Measurements from ENCODE around the gene PPP5C.
"Not testable (repeated sequence)": the region's sequence is repeated elsewhere in the genome, so short reads cannot be mapped to it uniquely, and the experiment has no call there.

PPP5C gene

DNA sequence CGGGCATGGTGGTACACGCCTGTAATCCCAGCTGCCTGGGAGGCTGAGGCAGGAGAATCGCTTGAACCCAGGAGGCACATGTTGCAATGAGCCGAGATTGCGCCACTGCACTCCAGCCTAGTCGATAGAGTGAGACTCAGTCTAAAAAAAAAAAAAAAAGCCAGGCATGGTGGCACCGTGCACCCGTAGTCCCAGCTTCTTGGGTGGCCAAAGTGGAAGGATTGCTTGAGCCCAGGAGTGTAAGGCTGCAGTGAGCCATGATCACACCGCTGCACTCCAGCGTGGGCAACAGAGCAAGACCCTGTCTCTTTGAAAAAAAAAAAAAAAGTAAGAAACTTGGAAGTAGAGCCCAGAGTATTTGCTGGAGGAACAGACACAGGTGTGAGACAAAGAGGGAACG is 38.7 kb downstream of the PPP5C start:
- DNase-seq (ENCODE audit: low read depth, low spot score) = no peak

DNA sequence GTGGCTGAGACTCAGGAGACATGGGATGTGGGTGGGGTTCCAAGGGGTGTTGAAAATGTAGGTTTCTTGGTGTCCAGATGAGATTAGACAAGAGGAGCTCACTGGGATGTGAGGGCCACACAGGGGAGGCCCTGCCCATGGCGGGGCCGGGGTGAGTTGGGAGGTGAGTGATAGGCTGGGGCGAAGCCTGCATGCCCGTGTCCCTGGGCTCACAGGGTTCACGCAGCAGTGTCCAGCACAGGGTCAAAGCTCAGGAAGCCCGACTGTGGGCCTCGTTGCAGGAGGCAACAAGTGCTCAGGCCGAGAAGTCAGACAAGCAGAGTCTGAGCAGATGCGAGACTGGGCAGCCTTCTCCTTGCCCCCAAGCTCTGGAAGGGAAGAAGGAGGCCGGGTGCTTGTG is 39.3 kb downstream of the PPP5C start:
- DNase-seq (ENCODE audit: low read depth, low spot score) = no peak

DNA sequence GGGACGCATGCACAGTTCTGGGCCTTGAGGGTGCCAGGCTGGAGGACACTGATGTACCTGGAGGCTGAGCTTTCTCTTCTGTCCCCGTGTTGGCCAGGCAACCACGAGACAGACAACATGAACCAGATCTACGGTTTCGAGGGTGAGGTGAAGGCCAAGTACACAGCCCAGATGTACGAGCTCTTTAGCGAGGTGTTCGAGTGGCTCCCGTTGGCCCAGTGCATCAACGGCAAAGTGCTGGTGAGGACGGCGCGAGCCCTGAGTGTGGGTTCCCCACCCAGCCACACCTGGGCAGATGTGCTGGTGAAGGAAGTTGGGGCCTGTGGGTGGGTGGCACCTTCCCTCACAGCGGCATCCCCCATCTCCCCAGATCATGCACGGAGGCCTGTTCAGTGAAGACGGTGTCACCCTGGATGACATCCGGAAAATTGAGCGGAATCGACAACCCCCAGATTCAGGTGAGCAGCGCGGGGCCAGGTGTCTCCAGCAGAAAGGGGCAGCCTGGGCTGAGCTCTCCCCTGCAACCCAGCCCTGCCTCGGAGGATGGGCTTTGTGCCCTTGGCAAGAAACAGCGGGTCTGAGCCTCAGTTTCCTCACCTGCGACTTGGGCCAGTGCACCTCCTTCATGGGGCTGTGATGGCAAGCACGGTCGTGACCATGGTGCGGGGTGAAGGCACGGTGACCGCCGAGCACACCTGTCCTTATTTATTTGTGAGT is 40.3 kb downstream of the PPP5C start:
- DNase-seq (ENCODE audit: low read depth, low spot score) = no peak

DNA sequence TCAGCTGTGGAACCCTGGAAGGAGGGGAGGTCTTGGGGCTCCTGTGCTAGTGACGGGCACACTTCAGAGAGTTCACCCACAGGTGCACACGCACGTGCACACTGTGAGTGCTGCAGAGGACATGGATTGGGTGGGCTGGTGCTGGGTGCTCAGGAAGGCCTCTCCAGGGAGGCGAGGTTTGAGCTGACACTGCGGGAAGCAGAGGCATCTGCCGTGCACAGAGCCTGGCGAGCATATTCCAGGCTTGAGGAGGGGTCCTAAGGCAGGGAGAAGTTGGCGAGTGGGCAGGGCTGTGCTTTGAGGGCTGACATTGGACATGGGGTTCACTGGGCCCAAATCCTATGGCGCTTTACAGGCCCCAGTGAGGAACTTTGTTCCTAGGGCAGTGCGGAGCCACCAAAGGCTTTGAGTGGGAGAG is 40.8 kb downstream of the PPP5C start:
- no peak for DNase-seq (ENCODE audit: low read depth, low spot score)

DNA sequence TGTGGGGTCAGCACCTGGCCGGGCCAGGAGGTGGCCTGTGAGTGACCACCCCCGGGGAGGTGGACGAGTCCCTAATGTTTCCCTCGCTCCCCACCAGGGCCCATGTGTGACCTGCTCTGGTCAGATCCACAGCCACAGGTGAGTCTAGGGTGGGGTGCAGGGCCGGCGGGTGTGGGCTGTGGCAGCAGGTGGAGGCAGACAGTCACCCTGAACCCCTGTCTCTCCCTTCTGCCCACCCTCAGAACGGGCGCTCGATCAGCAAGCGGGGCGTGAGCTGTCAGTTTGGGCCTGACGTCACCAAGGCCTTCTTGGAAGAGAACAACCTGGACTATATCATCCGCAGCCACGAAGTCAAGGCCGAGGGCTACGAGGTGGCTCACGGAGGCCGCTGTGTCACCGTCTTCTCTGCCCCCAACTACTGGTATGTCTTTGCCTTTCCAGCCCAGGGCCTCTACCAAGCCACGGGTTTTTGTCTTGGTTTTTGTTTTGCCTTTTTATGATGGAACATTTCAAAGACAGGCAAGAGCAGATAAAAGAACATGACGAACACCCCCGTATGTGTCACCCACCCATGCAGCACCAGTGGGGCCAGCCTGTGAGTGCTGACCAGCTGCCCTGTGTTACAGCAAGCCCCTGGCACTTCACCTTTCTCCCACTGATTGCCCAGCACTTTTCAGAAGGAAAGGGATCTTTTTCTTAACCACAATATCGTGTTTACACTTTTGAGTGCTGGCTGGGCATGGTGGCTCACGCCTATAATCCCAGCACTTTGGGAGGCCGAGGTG is 41.6 kb downstream of the PPP5C start:
- DNase-seq (ENCODE audit: low read depth, low spot score) = no peak

DNA sequence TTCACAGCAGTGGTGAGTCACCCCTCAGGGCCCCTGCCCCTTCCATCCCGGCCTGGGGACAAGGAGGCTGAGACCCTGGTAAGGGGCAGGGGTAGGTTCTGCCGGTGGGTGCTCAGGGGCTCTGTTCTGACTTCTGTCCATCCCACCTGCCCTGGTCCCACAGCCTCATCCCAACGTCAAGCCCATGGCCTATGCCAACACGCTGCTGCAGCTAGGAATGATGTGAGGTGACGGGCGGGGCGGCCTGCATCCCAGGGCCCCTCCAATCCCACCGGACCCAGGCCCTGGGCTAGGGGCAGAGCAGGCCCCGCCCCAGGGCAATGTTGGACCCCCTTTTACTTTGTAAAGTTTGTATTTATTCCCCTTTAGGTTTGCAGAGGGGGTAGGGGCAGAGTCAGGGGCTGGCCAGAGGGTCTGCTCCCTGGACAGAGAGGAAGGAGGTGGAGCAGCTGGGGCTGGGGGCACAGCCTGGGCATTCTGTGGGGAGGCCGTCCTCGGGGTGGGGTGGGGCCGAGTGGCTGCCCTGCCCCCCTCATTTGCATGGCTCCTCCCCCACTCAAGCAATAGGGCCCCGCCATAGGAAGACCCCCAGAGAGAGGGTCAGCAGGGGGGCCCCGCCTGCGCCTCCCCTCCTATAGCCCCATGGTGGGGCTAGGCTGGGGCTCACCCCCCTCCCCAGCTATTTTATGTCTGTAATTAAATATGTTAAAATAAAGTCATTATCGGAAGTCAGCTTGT is 43.4 kb downstream of the PPP5C start:
- no peak for DNase-seq (ENCODE audit: low read depth, low spot score)

DNA sequence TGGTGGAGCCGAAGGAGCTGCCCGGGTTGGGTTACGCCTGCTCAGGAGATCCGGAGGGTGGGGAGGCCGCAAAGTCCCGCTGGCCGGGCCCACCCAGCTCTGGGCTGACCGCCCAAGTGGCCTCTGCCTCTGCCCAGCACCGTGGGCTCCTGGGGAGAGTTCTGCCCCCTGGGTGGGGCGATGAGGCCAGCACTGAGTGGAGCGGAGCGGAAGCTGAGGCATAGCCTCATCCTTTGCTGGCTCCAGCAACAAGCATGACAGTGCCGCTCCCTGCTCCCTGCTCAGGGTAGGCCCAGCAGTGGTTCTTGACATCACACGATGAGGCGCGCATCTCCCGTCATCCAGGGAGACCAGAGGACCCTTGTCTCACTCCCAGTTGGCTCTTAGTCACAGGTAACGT is 44.0 kb downstream of the PPP5C start:
- DNase-seq (ENCODE audit: low read depth, low spot score) = no peak

DNA sequence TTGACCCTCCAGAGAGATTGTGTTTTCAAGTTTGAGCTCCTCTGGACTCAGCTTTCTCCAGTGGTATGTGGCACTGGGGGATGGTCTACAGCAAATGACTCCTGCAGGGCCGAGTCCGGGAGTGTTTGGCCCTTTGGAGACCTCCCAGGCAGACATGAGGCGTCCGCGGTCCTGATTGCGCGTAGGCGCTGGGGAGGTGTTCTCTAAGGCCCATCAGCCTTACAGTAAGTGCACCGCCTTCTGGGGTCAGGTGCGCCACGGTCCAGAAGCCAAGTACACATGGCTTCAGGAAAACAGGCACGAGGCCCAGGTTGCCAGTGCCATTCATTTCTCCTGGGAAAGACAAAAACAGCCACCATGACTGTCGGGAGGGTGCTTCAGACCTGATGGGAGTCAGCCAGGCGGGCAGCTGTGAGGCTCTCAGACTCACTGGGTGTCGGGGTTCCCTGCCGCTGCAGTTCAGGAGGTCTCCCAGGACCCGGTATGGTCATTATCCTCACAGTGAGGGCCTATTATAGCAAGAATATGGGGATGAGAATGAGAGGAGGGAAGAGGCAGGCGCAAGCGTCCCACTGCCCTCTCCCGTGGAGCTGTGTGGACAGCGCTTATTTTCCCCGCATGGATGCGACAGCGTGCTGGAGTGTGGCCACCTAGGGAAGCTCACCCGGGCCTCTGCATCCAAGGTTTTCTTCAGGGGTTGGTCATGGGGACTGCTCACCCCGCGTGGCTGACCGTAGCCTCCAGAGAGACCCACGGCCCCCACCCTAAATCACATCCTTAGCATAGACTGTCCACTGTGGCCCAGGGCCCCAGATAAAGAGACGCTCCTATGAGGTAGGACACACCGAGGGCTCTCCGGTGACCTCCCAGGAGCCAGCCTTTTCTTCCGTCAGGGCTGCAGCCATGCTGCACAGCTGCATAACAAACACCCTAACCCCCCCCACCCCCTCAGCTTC is 44.7 kb downstream of the PPP5C start:
- no peak for DNase-seq (ENCODE audit: low read depth, low spot score)

DNA sequence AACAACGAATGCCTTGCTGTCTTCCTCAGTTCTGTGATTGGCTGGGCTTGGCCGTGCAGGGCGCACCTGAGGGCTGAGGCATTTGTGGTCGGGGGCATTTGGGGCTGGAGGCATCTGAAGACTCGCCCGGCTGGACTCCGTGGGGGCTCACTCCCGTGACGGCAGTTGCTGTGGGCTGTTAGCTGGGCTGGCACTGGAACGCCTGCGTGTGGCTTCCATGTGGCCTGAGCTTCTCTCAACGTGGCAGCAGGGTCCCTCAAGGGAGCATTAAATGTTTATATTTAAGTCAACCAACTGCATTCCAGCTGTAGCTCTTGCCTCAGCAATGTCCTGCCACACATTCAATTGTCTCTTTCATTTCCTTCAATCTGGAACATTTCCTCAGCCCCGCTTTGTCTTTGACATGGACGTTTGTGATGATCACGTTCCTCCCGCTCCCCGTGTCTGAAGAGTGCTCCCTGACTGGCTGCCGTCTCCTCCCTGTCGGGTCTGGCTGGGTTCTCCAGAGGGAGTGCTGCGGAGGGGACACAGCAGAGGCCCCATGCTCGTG is 45.4 kb downstream of the PPP5C start:
- DNase-seq (ENCODE audit: low read depth, low spot score) = no peak

DNA sequence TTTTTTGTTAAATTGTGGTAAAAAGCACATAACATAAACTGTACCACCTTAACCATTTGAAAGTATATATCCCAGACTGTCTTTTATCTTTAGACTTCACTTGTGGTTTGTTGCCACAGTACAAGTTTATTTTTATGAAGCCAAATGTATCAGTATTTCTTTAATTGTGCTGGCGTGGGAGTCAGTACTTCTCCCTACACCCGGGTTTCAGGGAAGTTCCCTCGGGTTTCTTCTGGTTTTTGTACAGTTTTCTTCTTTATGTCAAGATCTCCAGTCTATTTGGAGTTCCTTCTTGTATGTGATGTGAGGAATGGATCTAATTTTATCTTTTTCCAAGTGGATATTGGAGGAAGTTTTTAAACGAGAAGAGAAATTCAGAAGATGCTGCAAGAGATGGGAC is 46.0 kb downstream of the PPP5C start:
- DNase-seq (ENCODE audit: low read depth, low spot score) = no peak

DNA sequence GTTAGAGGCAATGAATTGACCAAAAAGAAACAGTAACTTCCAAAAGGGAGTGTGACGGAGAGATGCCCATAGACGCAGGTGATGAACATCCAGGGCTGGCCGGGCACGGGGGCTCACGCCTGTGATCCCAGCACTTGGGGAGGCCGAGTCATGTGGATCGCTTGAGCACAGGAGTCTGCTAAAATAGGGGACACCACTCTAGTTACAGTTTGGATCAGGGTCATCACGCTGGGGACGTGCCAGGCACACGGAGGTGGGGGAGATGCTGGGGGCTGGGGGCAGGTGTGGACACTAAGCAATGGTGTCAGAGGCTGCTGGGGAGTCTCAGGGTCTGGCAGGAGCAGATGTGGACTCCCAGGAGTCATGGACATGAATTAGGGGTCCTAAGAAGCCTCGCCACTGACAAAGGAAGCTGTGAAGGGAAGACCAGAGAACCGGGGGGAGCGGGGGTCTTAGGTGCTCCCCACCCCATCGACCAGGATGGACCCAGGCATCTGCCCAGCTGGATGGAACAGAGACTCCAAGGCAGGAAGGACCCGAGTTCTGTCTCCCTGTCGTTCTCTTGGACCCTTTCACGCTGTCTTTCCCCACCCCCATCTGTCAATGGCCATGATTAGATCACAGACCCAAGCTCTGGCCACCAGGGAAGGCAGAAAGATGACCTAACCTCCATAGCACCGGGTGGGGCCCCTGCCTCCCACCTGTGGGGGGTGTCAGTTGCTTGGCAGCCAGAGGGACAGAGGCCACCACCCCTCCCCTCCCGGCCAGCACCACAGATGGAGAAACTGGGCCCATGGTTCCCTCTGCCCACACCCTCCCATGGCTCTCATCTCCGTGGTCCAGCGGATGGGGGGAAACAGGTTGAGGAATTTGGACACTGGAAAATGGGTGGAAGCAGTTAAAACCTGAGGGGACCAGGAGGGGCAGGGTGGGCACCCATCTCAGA is 46.8 kb downstream of the PPP5C start:
- DNase-seq (ENCODE audit: low read depth, low spot score) = no peak

DNA sequence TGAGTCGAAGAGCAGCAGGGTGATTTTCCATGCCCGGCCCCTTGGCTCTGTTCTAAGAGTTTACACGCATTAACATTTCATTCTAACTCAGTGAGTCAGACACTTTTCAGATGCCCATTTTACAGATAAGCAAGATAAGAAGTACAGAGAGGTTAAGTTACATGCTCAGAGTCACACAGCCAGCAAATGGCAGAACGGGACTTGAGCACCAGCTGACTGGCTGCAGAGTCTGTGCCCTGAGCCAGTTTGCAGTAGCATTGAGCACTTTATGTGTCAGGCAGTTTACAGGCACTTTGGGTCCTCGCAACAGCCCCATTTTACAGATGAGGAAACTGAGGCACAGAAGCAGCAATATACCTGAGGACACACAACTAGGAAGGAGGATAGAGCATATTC is 47.5 kb downstream of the PPP5C start:
- DNase-seq (ENCODE audit: low read depth, low spot score) = no peak

DNA sequence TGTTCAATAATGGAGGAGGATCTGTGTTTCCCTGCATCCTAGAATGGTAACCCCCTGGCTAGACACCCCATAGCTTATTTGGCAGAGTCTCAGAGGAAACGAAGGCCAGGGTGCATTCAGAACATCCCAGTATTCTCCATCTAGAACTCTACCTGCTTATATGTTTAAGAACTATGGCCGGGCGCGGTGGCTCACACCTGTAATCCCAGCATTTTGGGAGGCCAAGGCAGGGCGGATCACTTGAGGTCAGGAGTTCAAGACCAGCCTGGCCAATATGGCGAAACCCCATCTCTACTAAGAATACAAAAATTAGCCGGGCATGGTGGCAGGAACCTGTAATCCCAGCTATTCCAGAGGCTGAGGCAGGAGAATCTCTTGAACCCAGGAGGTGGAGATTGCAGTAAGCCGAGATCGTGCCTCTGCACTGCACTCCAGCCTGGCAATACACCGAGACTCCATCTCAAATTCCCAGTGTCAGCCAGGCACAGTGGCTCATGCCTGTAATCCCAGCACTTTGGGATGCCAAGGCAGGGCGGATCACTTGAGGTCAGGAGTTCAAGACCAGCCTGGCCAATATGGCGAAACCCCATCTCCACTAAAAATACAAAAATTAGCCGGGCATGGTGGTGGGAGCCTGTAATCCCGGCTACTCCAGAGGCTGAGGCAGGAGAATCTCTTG is 51.1 kb downstream of the PPP5C start:
- not testable (repeated sequence) for DNase-seq (ENCODE audit: low read depth, low spot score)

DNA sequence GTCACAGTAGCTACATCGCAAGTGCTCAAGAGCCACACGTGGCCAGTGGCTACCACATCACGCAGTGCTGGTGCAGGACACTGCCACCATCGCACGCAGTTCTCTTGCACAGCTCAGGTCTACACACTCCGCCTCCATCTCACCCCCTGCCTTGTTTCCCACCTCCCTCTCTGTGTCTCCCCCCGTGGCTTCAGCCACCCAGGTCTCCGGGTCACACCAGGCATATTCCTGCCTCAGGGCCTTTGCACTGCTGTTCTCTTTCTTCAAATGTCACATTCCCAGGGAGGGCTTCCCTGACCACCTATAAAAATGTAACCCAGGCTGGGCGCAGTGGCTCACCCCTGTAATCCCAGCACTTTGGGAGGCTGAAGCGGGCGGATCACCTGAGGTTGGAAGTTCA is 55.8 kb downstream of the PPP5C start:
- no peak for DNase-seq (ENCODE audit: low read depth, low spot score)

DNA sequence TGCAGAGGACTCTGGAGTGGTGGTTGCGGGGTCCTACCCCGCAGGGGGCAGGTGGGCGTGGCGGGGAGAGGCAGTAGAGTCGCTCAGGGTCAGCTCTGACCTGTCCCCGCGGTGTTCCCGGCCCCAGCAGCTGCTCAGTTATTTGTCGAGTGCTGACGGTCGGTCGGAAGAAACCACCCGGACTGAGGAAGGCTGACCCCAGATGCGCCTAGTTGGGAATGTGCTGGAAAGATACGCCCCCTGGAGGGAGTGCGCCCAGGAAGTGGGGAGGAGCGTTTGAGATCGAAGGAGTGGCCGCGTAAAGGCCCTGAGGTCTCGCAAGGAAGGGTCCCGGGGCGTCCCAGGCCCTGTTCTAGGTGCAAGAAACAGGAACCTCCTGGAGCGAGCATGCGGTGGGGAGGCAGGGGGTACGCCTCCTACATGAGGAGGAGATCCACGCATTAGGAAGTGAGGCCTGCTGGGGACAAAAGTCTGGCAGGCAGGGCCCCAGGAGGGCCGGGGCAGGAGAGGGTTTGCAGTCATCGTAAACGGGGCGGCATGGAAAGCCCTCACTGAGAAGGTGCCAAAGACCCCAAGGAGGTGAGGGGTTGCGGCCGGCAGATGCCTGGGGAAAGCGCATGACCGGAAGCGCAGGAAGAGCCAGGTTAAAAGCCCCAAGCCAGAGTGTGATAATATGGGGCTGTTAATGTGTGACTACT is 57.3 kb downstream of the PPP5C start:
- no peak for DNase-seq (ENCODE audit: low read depth, low spot score)

DNA sequence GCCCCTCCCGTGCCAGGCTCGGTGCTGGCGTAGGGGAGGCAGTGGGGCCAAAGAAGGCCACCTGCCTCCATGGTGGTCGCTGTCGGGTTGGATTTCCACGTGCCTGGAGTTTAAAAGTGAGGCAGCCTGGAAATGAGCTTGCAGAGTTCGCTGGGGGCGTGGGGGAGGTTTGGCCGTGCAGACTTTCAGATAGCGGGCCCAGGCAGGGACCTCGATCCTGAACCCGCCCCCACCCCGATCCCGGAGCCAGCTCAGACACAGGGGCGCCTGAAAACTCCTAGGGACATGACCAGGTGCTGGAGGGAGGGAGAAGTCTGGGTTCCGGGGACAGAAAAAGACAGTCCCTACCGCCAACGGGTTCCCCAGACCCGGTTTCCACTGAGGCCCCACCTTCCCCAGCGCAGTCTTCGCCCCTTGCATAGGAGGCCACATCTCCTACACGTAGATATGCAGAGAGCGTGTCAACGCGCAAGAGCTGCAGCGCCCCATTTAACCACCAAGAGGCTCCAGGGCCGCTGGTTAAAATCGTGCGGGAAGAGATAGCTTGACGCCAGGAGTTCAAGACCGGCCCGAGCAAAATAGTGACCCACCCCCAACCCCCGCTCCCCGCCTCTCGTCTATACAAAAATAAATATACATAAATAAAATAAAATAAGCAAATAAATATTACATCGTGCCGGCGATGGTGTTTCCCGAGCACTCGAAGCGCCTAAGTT is 58.0 kb downstream of the PPP5C start:
- no peak for DNase-seq (ENCODE audit: low read depth, low spot score)

DNA sequence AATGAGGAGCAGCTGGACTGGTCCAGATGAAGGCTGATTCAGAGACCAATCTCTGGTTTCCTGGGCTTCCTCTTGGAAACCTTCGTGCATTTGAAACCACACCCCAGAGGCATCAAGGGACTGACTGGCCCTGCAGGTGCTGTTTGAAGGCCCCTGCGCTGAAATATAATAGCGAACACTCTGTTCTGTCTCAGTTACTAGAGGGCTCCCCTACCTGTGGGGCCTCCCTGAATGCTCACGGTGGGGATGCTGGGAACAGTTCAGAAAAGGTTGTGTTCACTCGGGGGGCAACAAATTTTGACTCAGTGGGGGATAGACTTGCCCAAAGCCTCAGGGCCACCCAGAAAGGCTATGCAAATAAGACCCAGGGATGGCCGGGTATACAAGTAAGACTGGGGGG is 60.1 kb downstream of the PPP5C start:
- no peak for DNase-seq (ENCODE audit: low read depth, low spot score)
